Hematopoietic multipotent progenitor cell treated with erythropoietin and hydrocortisone succinate and interleukin-3 and kit ligand, for 8 days (in vitro differentiated cells): ENCODE measurements around the gene RAB21.
"Not testable (repeated sequence)": the region's sequence is repeated elsewhere in the genome, so short reads cannot be mapped to it uniquely, and the experiment has no call there.

Experiments used
- DNase-seq: peaks from one replicate; pipeline ENCODE4 v3.0.0-alpha.2; 2015

Gene RAB21

DNA sequence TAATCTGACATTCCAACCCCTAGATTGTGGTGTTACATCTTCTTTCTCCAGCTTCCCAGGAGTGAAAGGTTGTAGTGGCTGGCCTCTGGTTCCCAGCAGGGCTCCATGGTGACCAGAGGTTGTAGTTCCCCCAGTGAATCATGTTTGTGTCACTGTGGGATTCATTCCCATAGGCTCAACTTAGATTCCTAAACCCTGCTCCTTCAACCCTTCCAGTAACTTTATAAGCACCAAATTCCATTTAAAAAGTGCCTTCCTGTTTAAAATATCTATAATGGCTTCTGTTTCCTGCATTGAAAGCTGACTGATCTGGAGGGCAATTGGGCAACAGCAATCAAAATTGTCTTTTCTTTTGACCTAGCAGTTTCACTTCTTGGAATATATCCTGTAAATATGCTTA is 44.4 kb downstream of the RAB21 start:
- no peak for DNase-seq

DNA sequence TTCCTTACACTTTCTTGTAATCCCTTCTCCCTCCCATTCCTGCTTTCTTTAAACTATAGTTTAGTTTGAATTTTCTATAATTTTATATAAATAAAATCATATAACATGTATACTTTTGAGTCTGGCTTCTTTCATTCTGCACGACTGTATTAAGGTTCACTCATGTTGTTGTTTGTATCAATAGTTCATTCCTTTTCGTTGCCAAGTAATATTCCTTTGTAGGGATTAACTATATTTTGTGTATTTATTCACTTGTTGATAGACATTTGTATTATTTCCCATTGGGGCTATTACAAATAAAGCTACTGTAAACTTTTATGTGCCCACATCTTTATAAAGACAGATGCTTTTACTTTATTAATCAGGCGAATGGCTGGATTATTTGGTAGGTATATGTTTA is 45.5 kb downstream of the RAB21 start:
- DNase-seq, result no peak

DNA sequence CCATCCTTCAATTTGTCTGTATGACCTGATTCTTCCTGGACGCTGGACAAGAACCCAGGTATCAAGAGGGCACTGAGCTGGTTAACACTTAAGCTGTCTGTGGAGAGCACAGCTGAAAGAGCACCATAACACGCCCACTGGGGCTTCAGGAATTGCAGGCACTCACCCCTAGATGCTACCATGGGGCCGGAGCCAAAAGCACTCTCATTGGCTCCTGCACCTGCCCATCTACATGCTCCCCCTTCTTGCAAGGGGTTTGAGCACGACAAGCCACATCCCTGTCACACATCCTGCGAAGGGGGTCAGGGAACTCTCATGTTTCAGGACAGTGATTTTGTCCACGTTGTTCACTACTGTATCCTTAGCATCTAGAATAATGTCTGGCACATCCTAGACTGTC is 49.8 kb downstream of the RAB21 start:
- DNase-seq, result no peak

DNA sequence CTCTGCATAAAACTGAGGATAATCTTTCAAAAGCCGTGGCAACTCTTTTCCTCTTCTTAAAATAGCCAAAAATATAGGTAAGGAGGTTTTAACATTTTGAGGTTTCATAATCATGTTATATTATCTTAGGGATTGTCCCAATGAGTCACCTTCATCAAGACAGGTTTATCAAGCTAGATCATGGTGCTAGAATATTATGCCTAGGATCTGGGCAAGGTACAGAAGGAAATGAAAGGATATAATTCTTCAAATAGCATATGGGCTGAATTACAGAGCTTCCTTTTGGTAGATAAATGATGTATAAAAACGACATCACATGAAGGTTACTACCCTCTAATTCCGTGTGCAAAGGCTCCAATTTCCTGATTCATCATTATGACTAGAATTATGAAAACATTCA is 56.3 kb downstream of the RAB21 start:
- no peak for DNase-seq

DNA sequence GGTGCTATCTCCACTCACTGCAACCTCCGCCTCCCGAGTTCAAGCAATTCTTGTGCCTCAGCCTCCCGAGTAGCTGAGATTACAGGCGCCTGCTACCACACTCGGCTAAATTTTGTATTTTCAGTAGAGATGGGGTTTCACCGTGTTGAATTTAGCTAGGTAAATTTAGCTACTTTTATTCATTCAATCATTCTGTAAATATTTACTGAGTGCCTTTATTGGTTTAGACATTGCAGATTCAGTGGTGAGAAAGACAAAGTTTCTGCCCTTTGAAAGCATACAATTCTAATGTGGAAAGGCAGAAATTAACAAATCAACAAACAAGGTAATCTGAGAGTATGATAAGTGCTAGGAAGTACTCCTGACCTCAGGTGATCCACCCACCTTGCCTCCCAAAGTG is 60.6 kb downstream of the RAB21 start:
- not testable (repeated sequence) for DNase-seq

DNA sequence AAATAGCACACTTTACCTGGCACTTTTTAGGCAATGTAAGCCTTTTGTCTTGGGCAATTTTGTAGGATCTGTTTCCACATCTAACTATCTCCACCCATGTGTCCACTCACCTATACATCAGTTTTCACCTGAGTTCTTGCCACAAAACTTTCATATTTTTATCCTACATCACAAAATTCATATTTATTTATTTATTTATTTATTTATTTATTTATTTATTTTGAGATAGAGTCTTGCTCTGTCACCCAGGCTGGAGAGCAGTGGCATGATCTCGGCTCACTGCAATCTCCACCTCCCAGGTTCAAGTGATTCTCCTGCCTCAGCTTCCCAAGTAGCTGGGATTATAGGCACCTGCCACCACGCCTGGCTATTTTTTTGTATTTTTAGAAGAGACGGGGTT is 67.4 kb downstream of the RAB21 start:
- not testable (repeated sequence) for DNase-seq

DNA sequence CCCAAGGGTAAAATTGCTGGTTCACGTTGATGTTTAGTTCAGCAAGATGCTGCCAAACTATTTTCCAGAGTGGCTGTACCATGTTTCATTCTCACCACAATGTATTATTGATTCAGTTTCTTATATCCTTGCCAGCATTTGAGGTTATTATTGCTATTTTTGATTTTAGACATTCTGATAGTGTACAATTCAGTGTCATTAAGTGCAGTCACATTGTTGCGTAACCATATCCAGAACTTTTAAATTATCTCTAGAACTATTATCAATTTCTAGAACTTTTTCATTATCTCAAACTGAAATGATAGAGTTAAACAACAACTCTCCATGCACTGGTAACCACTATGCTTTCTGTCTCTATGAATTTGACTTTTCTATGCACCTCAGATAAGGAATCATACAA is 74.2 kb downstream of the RAB21 start:
- DNase-seq, result no peak

DNA sequence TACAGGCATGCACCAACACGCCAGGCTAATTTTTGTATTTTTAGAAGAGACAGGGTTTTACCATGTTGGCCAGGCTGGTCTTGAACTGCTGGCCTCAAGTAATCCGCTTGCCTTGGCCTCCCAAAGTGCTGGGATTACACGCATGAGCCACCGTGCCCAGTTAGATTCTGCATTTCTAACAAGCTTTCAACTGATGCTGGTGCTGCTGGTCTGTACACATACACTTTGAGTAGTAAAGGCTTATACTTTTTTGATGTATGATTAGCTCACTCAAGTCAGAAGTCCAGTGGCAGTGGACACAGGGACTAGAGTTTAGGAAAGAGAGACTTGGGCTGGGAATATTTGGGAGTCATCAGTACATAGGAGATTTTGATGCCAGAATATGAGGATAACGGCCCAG is 82.7 kb downstream of the RAB21 start:
- no peak for DNase-seq

DNA sequence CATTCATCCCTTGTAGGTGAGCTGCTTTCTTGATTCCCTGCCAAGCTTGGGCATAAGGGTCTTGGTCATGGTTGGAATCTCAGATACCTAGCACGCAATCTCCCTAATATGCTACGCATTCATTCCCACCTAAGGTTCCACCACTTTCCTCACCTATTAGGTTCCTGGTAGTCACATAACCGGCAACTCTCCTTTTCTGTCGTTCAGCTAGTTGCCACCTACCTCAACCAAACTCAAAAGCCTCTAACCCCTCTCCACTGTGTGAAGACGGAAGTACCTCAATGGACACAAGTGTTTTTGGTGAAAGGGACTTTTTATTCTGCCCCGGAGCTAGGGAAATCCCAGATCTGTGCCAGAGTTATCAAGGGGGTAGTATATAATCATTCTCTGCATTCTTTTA is 83.6 kb downstream of the RAB21 start:
- DNase-seq, result no peak

DNA sequence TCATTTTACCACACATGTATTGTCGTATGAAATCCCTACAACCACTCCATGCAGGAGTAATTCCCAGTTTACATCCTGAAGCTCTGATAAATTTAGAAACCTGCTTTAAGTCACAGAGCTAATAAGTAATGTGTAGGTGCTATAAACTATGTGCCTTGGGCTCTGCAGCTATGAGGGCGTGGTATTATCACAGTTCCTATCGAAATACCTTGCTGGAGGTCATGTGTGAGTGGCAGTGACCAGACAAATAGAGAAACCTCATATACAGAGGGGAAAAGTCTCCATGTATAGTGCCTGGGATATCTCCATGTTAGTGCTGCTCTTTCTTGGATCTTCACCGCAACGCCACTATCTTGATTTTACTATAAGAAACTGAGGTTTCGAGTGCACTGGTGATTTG is 84.0 kb downstream of the RAB21 start:
- DNase-seq, result no peak

DNA sequence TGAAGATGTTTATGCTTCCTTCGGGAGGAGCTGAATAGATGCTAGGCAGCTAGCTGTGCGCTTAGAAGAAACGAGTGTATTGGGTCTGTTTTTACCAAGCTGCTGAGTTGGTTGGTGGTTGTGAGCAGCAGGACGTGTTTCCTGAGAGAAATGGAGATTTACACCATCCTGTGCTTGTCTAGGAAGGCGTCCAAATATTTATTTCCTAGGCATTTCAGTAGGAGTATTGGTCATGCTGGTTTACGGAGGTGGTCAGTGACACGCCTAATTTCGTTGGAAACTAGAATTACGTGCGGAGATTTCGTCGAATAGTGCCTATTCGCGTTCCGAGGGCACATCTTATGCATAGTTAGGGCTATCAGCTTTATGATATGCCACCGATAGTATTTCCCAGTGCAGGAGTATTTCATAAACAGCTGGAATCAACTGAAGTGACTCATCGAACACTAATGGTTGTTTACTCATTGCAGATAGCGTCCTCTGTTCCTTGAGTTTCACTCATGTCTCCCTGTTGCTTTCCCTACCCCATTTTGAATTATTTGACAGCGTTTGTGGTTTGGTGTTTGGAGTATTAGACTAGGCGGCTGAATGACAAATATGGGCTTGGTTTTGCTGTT is 85.7 kb downstream of the RAB21 start:
- peak; percentile 61 for DNase-seq

DNA sequence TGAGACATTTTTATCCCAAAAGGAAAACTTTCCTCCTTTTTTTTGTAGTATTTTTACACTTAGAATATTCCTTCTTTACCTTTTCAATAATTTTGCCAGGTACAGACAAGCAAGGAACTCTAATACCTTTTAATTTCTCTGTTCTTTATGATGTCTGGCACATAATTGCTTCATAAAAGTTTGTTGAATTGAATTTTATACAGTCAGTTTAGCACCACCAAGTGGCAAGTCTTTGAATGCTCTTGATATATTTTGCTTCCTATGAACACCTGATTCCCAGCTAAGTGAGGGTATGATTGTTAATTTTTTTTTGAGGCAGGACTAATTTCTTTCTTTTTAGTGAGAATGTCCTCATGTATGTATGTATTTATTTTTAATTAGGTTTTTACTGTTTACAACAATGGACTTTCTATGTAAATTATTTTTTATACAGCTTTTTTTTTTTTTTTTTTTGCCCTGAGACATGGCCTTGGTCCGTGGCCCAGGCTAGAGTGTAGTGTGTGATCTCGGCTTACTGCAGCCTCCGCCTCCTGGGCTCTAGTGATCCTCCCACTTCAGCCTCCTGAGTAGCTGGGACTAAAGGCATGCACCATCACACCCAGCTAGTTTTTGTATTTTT is 91.8 kb downstream of the RAB21 start:
- DNase-seq, result peak; percentile 70

DNA sequence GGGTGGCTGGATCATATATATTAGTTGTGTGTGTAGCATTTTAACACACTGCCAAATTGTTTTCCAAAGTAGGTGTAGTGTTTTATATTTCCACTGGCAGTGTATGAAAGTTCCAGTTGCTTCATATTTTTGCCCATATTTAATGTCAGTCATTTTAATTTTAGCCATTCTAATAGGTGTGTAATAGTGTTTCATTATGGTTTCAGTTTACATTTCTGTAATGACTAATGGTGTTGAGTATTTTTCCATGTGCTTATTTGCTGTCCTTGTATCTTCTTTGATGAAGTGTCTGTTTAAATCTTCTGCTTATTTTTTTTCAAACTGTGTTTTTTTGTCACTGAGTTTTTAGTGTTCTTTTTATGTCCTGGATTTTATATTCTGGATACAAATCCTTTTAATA is 93.5 kb downstream of the RAB21 start:
- DNase-seq, result no peak

DNA sequence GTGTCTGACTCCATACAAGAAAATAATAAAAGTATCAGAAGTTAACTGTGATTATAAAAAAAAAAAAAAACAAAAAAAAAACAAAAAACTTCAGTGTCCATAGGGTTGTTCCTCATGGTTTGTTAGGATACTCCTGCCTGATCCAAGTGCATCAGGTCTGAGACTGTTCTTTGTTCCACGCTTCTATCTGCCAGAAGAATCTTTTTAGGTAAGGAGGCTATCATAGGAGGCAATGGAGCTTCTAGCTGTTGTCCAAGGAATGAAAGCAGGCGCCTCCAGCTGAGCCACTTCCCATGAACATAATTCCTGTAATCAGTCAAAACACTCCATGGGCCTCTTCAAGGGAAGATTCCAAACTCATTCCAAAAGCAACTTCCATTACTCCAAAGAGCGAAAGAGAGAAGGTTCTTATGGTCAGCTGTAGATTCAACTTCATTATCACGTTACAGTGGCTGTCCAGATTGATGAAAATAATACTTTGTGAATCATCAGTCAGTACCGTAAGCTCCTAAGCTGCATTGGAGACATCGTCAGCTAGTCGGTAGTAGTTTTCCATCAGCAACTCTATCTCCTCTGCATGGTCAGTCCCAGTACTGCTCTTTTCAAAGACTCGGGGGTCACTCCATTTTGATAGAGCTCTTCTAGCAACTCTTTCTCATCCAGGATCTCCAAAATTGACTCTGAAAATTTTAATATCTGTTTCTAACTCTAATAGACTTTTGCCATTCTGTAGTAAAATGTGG is 94.6 kb downstream of the RAB21 start:
- no peak for DNase-seq
